Nephron (organoid): ENCODE measurements around the gene ZNF512B.
"Not testable (repeated sequence)": the region's sequence is repeated elsewhere in the genome, so short reads cannot be mapped to it uniquely, and the experiment has no call there.

Source experiments
- H3K27ac Mint-ChIP-seq, 3 experiments: 2 replicates each; pipeline ENCODE4 v1.8.0; 2020; ENCODE audit warnings: mixed read lengths in 3 of 3, mild to moderate bottlenecking in 2 of 3, moderate library complexity in 1 of 3
- H3K27me3 Mint-ChIP-seq: 2 replicates; pipeline ENCODE4 v1.8.0; 2021; ENCODE audit warnings: low read depth, mild to moderate bottlenecking, moderate library complexity, mixed read lengths
- H3K36me3 Mint-ChIP-seq: 2 replicates; pipeline ENCODE4 v1.8.0; 2020; ENCODE audit warnings: low read depth, mixed read lengths
- H3K4me1 Mint-ChIP-seq: 2 replicates; pipeline ENCODE4 v1.8.0; 2020; ENCODE audit warnings: mixed read lengths
- H3K4me3 Mint-ChIP-seq, 3 experiments: 2 replicates each; pipeline ENCODE4 v1.8.0; 2020; ENCODE audit warnings: mild to moderate bottlenecking in 3 of 3, mixed read lengths in 3 of 3, moderate library complexity in 2 of 3
- H3K9me3 Mint-ChIP-seq: 2 replicates; pipeline ENCODE4 v1.8.0; 2020; ENCODE audit warnings: mixed read lengths
- CTCF ChIP-seq, 3 experiments: fragments of 200-600 bp; sonication (generic); IDR thresholded peaks; one replicate each; pipeline ENCODE4 v1.5.0; 2021; ENCODE audit warnings: antibody characterized with exemption in 3 of 3; ENCODE audit not compliant: unreplicated experiment in 3 of 3

The ZNF512B gene

GRCh38 chr20:63974402-63975200, 4.9 kb upstream of the ZNF512B start:
- peaks cover 3% of the 10 kb centered on the region for H3K27me3 Mint-ChIP-seq
- H3K27ac Mint-ChIP-seq: peak overlapping the region in 1 of 3 experiments; percentile 24
- H3K4me1 Mint-ChIP-seq: peaks cover 16% of the 10 kb centered on the region
- no peak for TF ChIP-seq CTCF (IDR thresholded peaks at IDR 0.05; ENCODE audit: unreplicated experiment in 3 of 3)
- H3K4me3 Mint-ChIP-seq: peak overlapping the region; percentile 34 to 41 (median 41)
- H3K36me3 Mint-ChIP-seq: no peaks in the 10 kb centered on the region
- no peaks in the 10 kb centered on the region for H3K9me3 Mint-ChIP-seq

GRCh38 chr20:63973636-63974401, 4.1 kb upstream of the ZNF512B start:
- peak; percentile 97 to 100 (median 99) for TF ChIP-seq CTCF (IDR thresholded peaks at IDR 0.05; ENCODE audit: unreplicated experiment in 3 of 3)
- Mint-ChIP-seq H3K9me3 (no peaks in the 10 kb centered on the region), H3K27ac (peak overlapping the region; percentile 6 to 73 (median 24)), H3K4me1 (peaks cover 15% of the 10 kb centered on the region), H3K36me3 (no peaks in the 10 kb centered on the region), H3K4me3 (peak overlapping the region; percentile 56 to 72 (median 59)), H3K27me3 (peaks cover 3% of the 10 kb centered on the region)

- Mint-ChIP-seq H3K27ac (peak overlapping the region in 2 of 3 experiments; percentile 24 to 51), H3K27me3 (peaks cover 3% of the 10 kb centered on the region), H3K9me3 (no peaks in the 10 kb centered on the region), H3K4me3 (peak overlapping the region; percentile 59 to 81 (median 72)), H3K36me3 (no peaks in the 10 kb centered on the region), H3K4me1 (peaks cover 15% of the 10 kb centered on the region)
- TF ChIP-seq CTCF (IDR thresholded peaks at IDR 0.05; ENCODE audit: unreplicated experiment in 3 of 3): no peak
Observed at GRCh38 chr20:63973160-63973479, 3.4 kb upstream of the ZNF512B start.

GRCh38 chr20:63972312-63973159, 2.8 kb upstream of the ZNF512B start:
- Mint-ChIP-seq H3K9me3 (no peaks in the 10 kb centered on the region), H3K27me3 (peaks cover 3% of the 10 kb centered on the region), H3K27ac (peak overlapping the region in 2 of 3 experiments; percentile 5 to 45), H3K4me3 (peak overlapping the region; percentile 59 to 81 (median 72)), H3K36me3 (no peaks in the 10 kb centered on the region), H3K4me1 (peaks cover 15% of the 10 kb centered on the region)
- TF ChIP-seq CTCF (IDR thresholded peaks at IDR 0.05; ENCODE audit: unreplicated experiment in 3 of 3): no peak

- peak overlapping the region; percentile 51 to 81 (median 77) for H3K4me3 Mint-ChIP-seq
Observed at GRCh38 chr20:63971960-63972311, 2.2 kb upstream of the ZNF512B start.

More at GRCh38 chr20:63971960-63972311, 2.2 kb upstream of the ZNF512B start:
- not testable (repeated sequence) for H3K27me3 Mint-ChIP-seq, H3K36me3 Mint-ChIP-seq, H3K9me3 Mint-ChIP-seq
- peaks cover 15% of the 10 kb centered on the region for H3K4me1 Mint-ChIP-seq
- H3K27ac Mint-ChIP-seq: peak overlapping the region in 1 of 3 experiments; percentile 5
